Keratinocyte (primary cell): ENCODE measurements around the gene LSAMP. TPM values are rescaled to one million over a fixed set of nuclear protein-coding genes. Genes with fewer than 3 reads are reported as not detected.

Experiments
- DNase-seq: peaks from one replicate; pipeline ENCODE4 v3.0.0-alpha.2; 2011; ENCODE audit warnings: low read depth, missing footprints, low spot score
- FAIRE-seq: peaks from 2 replicates; lab custom pipeline; 2011; peaks lifted over from hg19 to GRCh38; lab: Jason Lieb, UNC
- H2AFZ ChIP-seq: 2 replicates; pipeline ENCODE4 v1.6.0; 2012; ENCODE audit warnings: low read length, control low read depth, inconsistent platforms; ENCODE audit not compliant: control insufficient read depth
- H3K27ac ChIP-seq: 2 replicates; pipeline ENCODE4 v1.5.1; 2011; ENCODE audit warnings: low read length; ENCODE audit not compliant: control insufficient read depth, insufficient read depth
- H3K27me3 ChIP-seq: 3 replicates; pipeline ENCODE4 v1.6.0; 2011; ENCODE audit warnings: low read length; ENCODE audit not compliant: control insufficient read depth, insufficient read depth; ENCODE audit errors: extremely low read depth
- H3K36me3 ChIP-seq, 2 experiments: 2 replicates in 1 of 2; 3 replicates in 1 of 2; pipeline ENCODE4 v1.5.1; 2011; ENCODE audit warnings: low read length in 2 of 2, mild to moderate bottlenecking in 1 of 2; ENCODE audit not compliant: control insufficient read depth in 2 of 2, insufficient read depth in 2 of 2; ENCODE audit errors: extremely low read depth in 1 of 2
- H3K4me1 ChIP-seq: 3 replicates; pipeline ENCODE4 v1.5.1; 2011; ENCODE audit warnings: low read length; ENCODE audit not compliant: control insufficient read depth, insufficient read depth; ENCODE audit errors: extremely low read depth
- H3K4me2 ChIP-seq: 3 replicates; pipeline ENCODE4 v1.6.0; 2011; ENCODE audit warnings: low read depth, low read length; ENCODE audit not compliant: control insufficient read depth, insufficient read depth; ENCODE audit errors: extremely low read depth
- H3K4me3 ChIP-seq, 3 experiments: fragments of 200-600 bp in 1 of 3; sonication (generic) in 1 of 3; 2 replicates in 2 of 3; 3 replicates in 1 of 3; pipeline ENCODE4 v1.5.1; 2011 to 2016; ENCODE audit warnings: low read length in 3 of 3, mild to moderate bottlenecking in 3 of 3, control low read depth in 2 of 3, inconsistent platforms in 1 of 3, low read depth in 1 of 3, mixed read lengths in 1 of 3, mixed run types in 1 of 3, moderate library complexity in 1 of 3; ENCODE audit not compliant: control insufficient read depth in 2 of 3, insufficient read depth in 2 of 3; ENCODE audit errors: extremely low read depth in 1 of 3
- H3K79me2 ChIP-seq: 2 replicates; pipeline ENCODE4 v1.6.0; 2012; ENCODE audit warnings: low read length; ENCODE audit not compliant: control insufficient read depth, insufficient read depth
- H3K9ac ChIP-seq: 3 replicates; pipeline ENCODE4 v1.6.0; 2011; ENCODE audit warnings: low read length; ENCODE audit not compliant: control insufficient read depth, insufficient read depth; ENCODE audit errors: extremely low read depth
- H3K9me1 ChIP-seq: 3 replicates; pipeline ENCODE4 v1.6.0; 2011; ENCODE audit warnings: low read length; ENCODE audit not compliant: control insufficient read depth, insufficient read depth; ENCODE audit errors: extremely low read depth
- H3K9me3 ChIP-seq: 2 replicates; pipeline ENCODE4 v1.5.1; 2012; ENCODE audit warnings: low read depth, low read length; ENCODE audit not compliant: control insufficient read depth
- H4K20me1 ChIP-seq: 3 replicates; pipeline ENCODE4 v1.6.0; 2011; ENCODE audit warnings: low read length; ENCODE audit not compliant: control insufficient read depth, insufficient read depth; ENCODE audit errors: extremely low read depth
- EZH2 ChIP-seq: IDR thresholded peaks from one replicate; pipeline ENCODE4 v1.6.1; 2012; ENCODE audit warnings: inconsistent platforms, mild to moderate bottlenecking, low read length, moderate library complexity
- dilution Hi-C: fragments of 300-500 bp; cut with MboI; formaldehyde crosslinking; loops from one replicate; pipeline ENCODE4 v1.7.0; 2020; ENCODE audit warnings: low sequenced_read_pairs; ENCODE audit not compliant: extremely low pct_ligation_motif_present
- polyA plus RNA-seq, 5 experiments: library from polyadenylated mRNA; depleted of rRNA in 3 of 5; stranded (reverse) in 3 of 5; stranded (forward) in 1 of 5; unstranded in 1 of 5; fragments of >200 nt; gene quantifications; 1 replicate in 1 of 5; 2 replicates in 3 of 5; 3 replicates in 1 of 5; pipeline versions ENCODE4 v1.2.1 to v1.2.3, GENCODE V29; 2011 to 2012; ENCODE audit warnings: missing spikeins in 2 of 5, low read depth in 1 of 5, low replicate concordance in 1 of 5
- TF ChIP-seq, protein P1 (sequence below), 3 experiments: IDR thresholded peaks in 1 of 3; conservative IDR thresholded peaks in 1 of 3; optimal IDR thresholded peaks in 1 of 3; 2 replicates in 2 of 3; 3 replicates in 1 of 3; pipeline versions ENCODE3 to v1.5.1; 2011; ENCODE audit warnings: low read length in 3 of 3, mild to moderate bottlenecking in 3 of 3, moderate library complexity in 2 of 3, control low read depth in 1 of 3, inconsistent platforms in 1 of 3; ENCODE audit not compliant: insufficient read depth in 2 of 3; ENCODE audit errors: extremely low read depth in 1 of 3

Gene LSAMP
- polyA plus RNA-seq, 1 donor (not counting 4 experiments of a cell fraction or from before 2014, with no cell fraction given), result 0.12 TPM

DNA sequence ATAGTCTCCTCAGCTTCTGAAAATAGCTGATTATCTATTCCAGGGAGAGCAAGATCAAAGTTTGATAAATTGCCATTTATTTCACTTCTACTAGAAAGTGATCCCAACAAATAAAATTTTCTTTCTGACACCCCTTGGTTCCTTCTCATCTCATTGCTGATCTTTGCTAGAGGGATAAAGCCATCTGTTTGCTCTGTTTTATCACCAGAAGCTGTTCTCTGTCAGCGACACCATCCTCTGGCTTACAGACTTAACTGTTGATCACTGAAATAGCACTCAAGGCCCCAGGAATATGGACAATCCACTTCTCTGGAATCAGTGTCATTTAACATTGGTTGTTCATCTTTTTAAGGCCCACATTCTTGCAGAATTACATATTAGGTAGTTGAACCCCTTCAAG lies 219.0 kb downstream of the LSAMP start:
- Histone ChIP-seq H3K9ac (no peak overlapping the region), H3K79me2 (no peaks in the 10 kb centered on the region), H3K9me1 (no peaks in the 10 kb centered on the region), H3K9me3 (no peaks in the 10 kb centered on the region), H3K36me3 (no peaks in the 10 kb centered on the region), H3K4me3 (no peak overlapping the region), H2AFZ (no peak overlapping the region), H4K20me1 (no peaks in the 10 kb centered on the region), H3K4me2 (no peak overlapping the region), H3K4me1 (no peaks in the 10 kb centered on the region), H3K27ac (no peak overlapping the region), H3K27me3 (no peaks in the 10 kb centered on the region)
- TF ChIP-seq, protein P1, sequence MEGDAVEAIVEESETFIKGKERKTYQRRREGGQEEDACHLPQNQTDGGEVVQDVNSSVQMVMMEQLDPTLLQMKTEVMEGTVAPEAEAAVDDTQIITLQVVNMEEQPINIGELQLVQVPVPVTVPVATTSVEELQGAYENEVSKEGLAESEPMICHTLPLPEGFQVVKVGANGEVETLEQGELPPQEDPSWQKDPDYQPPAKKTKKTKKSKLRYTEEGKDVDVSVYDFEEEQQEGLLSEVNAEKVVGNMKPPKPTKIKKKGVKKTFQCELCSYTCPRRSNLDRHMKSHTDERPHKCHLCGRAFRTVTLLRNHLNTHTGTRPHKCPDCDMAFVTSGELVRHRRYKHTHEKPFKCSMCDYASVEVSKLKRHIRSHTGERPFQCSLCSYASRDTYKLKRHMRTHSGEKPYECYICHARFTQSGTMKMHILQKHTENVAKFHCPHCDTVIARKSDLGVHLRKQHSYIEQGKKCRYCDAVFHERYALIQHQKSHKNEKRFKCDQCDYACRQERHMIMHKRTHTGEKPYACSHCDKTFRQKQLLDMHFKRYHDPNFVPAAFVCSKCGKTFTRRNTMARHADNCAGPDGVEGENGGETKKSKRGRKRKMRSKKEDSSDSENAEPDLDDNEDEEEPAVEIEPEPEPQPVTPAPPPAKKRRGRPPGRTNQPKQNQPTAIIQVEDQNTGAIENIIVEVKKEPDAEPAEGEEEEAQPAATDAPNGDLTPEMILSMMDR (optimal IDR thresholded peaks at IDR 0.05 in 1 of 3, IDR thresholded peaks at IDR 0.05 in 1 of 3, conservative IDR thresholded peaks at IDR 0.05 in 1 of 3; ENCODE audit: extremely low read depth in 1 of 3, insufficient read depth in 2 of 3, low read length in 3 of 3), result no peak
- TF ChIP-seq EZH2, result no peak
- dilution Hi-C loops, result no loop called here
- DNase-seq (no peak), FAIRE-seq (no peak)

GRCh38 chr3:116216761-116217160 lies 228.5 kb downstream of the LSAMP start:
- TF ChIP-seq, protein P1 (optimal IDR thresholded peaks at IDR 0.05 in 1 of 3, IDR thresholded peaks at IDR 0.05 in 1 of 3, conservative IDR thresholded peaks at IDR 0.05 in 1 of 3; ENCODE audit: extremely low read depth in 1 of 3, insufficient read depth in 2 of 3, low read length in 3 of 3), result no peak
- TF ChIP-seq EZH2, result no peak
- Histone ChIP-seq H3K4me2 (no peak overlapping the region), H3K27ac (no peak overlapping the region), H4K20me1 (no peaks in the 10 kb centered on the region), H3K9ac (no peak overlapping the region), H3K27me3 (no peaks in the 10 kb centered on the region), H3K9me3 (no peaks in the 10 kb centered on the region), H3K79me2 (no peaks in the 10 kb centered on the region), H3K9me1 (no peaks in the 10 kb centered on the region), H3K36me3 (no peaks in the 10 kb centered on the region), H3K4me3 (no peak overlapping the region), H3K4me1 (no peaks in the 10 kb centered on the region), H2AFZ (no peak overlapping the region)
- no peak for FAIRE-seq
- dilution Hi-C loops, result no loop called here
- DNase-seq, result no peak
